ENCODE data around the gene KRTAP19-3. TPM values are rescaled to one million over a fixed set of nuclear protein-coding genes. Genes with fewer than 3 reads are reported as not detected.

Gene KRTAP19-3
- total RNA-seq, 1 experiment from 2014 or later: not detected

- ChIA-PET POLR2A (ENCODE audit: low non-redundant PET) (no interaction called here), CTCF (no interaction called here)
- no peak for DNase-seq (ENCODE audit: low spot score)
- Histone ChIP-seq H3K4me1 (ENCODE audit: insufficient read depth, low read length, poor library complexity, severe bottlenecking) (no peaks in the 10 kb centered on the region), H3K4me3 (ENCODE audit: low read depth, low read length, poor library complexity, severe bottlenecking) (no peak within 1 kb of the TSS), H3K27me3 (replicated peaks; ENCODE audit: insufficient read depth, low read depth, low read length, poor library complexity) (no peaks in the 10 kb centered on the region), H3K27ac (ENCODE audit: low read depth, low read length, poor library complexity, severe bottlenecking) (no peak within 1 kb of the TSS), H3K9me3 (ENCODE audit: low read depth, low read length, poor library complexity, severe bottlenecking) (peaks cover 7% of the 10 kb centered on the region), H3K36me3 (ENCODE audit: insufficient read depth, low read length, poor library complexity, severe bottlenecking) (no peaks in the 10 kb centered on the region)
- no TSS peak for BruUV-seq (replicated peaks)
- intact Hi-C loops (cut with micrococcal nuclease; ENCODE audit: unreplicated experiment): no loop called here
- no peak for TF ChIP-seq EZH2 (IDR thresholded peaks at IDR 0.05; ENCODE audit: borderline replicate concordance, low read depth, low read length, poor library complexity, severe bottlenecking)
- TF ChIP-seq, protein P1, sequence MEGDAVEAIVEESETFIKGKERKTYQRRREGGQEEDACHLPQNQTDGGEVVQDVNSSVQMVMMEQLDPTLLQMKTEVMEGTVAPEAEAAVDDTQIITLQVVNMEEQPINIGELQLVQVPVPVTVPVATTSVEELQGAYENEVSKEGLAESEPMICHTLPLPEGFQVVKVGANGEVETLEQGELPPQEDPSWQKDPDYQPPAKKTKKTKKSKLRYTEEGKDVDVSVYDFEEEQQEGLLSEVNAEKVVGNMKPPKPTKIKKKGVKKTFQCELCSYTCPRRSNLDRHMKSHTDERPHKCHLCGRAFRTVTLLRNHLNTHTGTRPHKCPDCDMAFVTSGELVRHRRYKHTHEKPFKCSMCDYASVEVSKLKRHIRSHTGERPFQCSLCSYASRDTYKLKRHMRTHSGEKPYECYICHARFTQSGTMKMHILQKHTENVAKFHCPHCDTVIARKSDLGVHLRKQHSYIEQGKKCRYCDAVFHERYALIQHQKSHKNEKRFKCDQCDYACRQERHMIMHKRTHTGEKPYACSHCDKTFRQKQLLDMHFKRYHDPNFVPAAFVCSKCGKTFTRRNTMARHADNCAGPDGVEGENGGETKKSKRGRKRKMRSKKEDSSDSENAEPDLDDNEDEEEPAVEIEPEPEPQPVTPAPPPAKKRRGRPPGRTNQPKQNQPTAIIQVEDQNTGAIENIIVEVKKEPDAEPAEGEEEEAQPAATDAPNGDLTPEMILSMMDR (conservative IDR thresholded peaks at IDR 0.05; ENCODE audit: low read depth, low read length): no peak
Observed at GRCh38 chr21:30487336-30487735, 4.5 kb downstream of the KRTAP19-3 start, which contains the start of gene KRTAP19-2. Gene KRTAP19-2 (minus strand): TSS chr21:30487436. CDS start chr21:30487348, 88 bp downstream.

DNA sequence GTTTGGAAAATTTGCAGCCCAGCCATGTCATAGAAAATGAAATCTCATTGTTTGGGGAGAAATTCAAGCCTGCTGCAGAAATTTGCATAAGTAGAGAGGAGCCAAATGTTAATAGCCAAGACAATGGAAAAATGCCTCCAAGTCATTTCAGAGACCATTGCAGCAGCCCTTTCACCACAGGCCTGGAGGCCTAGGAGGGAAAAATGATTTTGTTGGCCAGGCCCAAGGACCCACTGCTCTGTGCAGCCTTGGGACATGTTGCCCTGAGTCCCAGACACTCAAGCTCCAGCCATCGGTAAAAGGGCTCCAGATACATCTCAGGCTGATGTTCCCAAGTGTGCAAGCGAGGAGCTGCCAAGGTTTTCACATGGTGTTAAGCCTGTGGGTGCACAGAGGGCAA, 5.6 kb downstream of the KRTAP19-3 start:
- H3K4me1 ChIP-seq (ENCODE audit: insufficient read depth, low read length, poor library complexity, severe bottlenecking): no peaks in the 10 kb centered on the region
- no TSS peak for BruUV-seq (replicated peaks)
- intact Hi-C loops (cut with micrococcal nuclease; ENCODE audit: unreplicated experiment): no loop called here
- ChIA-PET POLR2A (ENCODE audit: low non-redundant PET) (no interaction called here), CTCF (no interaction called here)
- H3K36me3 ChIP-seq (ENCODE audit: insufficient read depth, low read length, poor library complexity, severe bottlenecking): no peaks in the 10 kb centered on the region
- TF ChIP-seq, protein P1 (conservative IDR thresholded peaks at IDR 0.05; ENCODE audit: low read depth, low read length): no peak
- no peak for TF ChIP-seq EZH2 (IDR thresholded peaks at IDR 0.05; ENCODE audit: borderline replicate concordance, low read depth, low read length, poor library complexity, severe bottlenecking)
- no peak overlapping the region for H3K4me3 ChIP-seq (ENCODE audit: low read depth, low read length, poor library complexity, severe bottlenecking)
- no peak for DNase-seq (ENCODE audit: low spot score)
- H3K27me3 ChIP-seq (replicated peaks; ENCODE audit: insufficient read depth, low read depth, low read length, poor library complexity): no peaks in the 10 kb centered on the region
- H3K9me3 ChIP-seq (ENCODE audit: low read depth, low read length, poor library complexity, severe bottlenecking): peaks cover 7% of the 10 kb centered on the region
- H3K27ac ChIP-seq (ENCODE audit: low read depth, low read length, poor library complexity, severe bottlenecking): no peak overlapping the region

DNA sequence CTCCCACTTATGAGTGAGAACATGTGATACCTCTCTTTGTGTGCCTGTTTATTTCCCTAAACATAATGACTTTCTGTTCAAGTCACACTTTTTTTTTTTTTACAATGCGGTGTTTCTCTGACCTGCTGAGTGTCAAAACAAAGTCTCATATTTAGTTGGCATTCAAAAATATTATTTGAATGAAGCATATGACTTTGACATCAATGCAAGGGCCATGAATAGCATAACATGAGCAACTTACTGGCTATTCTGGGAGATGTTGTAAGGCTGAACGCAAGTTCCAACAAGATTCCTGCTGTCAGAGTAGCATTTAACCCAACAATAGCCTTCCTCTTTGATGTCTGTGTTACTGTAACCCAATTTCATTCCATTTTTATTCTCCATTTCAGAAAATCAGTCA, 9.7 kb downstream of the KRTAP19-3 start:
- POLR2A ChIA-PET (ENCODE audit: low non-redundant PET): no interaction called here

More for the DNA sequence above, 9.7 kb downstream of the KRTAP19-3 start:
- H3K27ac ChIP-seq (ENCODE audit: low read depth, low read length, poor library complexity, severe bottlenecking): no peak overlapping the region
- H3K4me1 ChIP-seq (ENCODE audit: insufficient read depth, low read length, poor library complexity, severe bottlenecking): no peaks in the 10 kb centered on the region
- no peak overlapping the region for H3K4me3 ChIP-seq (ENCODE audit: low read depth, low read length, poor library complexity, severe bottlenecking)
- H3K27me3 ChIP-seq (replicated peaks; ENCODE audit: insufficient read depth, low read depth, low read length, poor library complexity): no peaks in the 10 kb centered on the region
- BruUV-seq (replicated peaks): no TSS peak
- intact Hi-C loops (cut with micrococcal nuclease; ENCODE audit: unreplicated experiment): no loop called here
- no peaks in the 10 kb centered on the region for H3K36me3 ChIP-seq (ENCODE audit: insufficient read depth, low read length, poor library complexity, severe bottlenecking)
- no peak for DNase-seq (ENCODE audit: low spot score)
- peaks cover 3% of the 10 kb centered on the region for H3K9me3 ChIP-seq (ENCODE audit: low read depth, low read length, poor library complexity, severe bottlenecking)
- TF ChIP-seq EZH2 (IDR thresholded peaks at IDR 0.05; ENCODE audit: borderline replicate concordance, low read depth, low read length, poor library complexity, severe bottlenecking): no peak
- TF ChIP-seq, protein P1 (conservative IDR thresholded peaks at IDR 0.05; ENCODE audit: low read depth, low read length): no peak
- CTCF ChIA-PET: no interaction called here
